ENCODE measurements around the gene AKAP11.

AKAP11 gene

GRCh38 chr13:42328672-42329071 is 56.7 kb downstream of the AKAP11 start:
- H3K4me3 Mint-ChIP-seq = no peak overlapping the region
- peaks cover 10% of the 10 kb centered on the region for H3K4me1 Mint-ChIP-seq
- no peaks in the 10 kb centered on the region for H3K9me3 Mint-ChIP-seq
- DNase-seq = no peak
- no peak overlapping the region for H3K27ac Mint-ChIP-seq
- H3K27me3 Mint-ChIP-seq (ENCODE audit: low read depth, poor library complexity) = peaks cover 7% of the 10 kb centered on the region
- TF ChIP-seq, protein P1, sequence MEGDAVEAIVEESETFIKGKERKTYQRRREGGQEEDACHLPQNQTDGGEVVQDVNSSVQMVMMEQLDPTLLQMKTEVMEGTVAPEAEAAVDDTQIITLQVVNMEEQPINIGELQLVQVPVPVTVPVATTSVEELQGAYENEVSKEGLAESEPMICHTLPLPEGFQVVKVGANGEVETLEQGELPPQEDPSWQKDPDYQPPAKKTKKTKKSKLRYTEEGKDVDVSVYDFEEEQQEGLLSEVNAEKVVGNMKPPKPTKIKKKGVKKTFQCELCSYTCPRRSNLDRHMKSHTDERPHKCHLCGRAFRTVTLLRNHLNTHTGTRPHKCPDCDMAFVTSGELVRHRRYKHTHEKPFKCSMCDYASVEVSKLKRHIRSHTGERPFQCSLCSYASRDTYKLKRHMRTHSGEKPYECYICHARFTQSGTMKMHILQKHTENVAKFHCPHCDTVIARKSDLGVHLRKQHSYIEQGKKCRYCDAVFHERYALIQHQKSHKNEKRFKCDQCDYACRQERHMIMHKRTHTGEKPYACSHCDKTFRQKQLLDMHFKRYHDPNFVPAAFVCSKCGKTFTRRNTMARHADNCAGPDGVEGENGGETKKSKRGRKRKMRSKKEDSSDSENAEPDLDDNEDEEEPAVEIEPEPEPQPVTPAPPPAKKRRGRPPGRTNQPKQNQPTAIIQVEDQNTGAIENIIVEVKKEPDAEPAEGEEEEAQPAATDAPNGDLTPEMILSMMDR (IDR thresholded peaks at IDR 0.05) = no peak
- no peaks in the 10 kb centered on the region for H3K36me3 Mint-ChIP-seq (ENCODE audit: low read depth)

GRCh38 chr13:42329239-42329638 is 57.3 kb downstream of the AKAP11 start:
- no peak for DNase-seq
- H3K9me3 Mint-ChIP-seq = no peaks in the 10 kb centered on the region
- TF ChIP-seq, protein P1 (IDR thresholded peaks at IDR 0.05) = no peak
- no peak overlapping the region for H3K4me3 Mint-ChIP-seq
- H3K27ac Mint-ChIP-seq = no peak overlapping the region
- H3K27me3 Mint-ChIP-seq (ENCODE audit: low read depth, poor library complexity) = peaks cover 7% of the 10 kb centered on the region
- peaks cover 5% of the 10 kb centered on the region for H3K4me1 Mint-ChIP-seq
- no peaks in the 10 kb centered on the region for H3K36me3 Mint-ChIP-seq (ENCODE audit: low read depth)

DNA sequence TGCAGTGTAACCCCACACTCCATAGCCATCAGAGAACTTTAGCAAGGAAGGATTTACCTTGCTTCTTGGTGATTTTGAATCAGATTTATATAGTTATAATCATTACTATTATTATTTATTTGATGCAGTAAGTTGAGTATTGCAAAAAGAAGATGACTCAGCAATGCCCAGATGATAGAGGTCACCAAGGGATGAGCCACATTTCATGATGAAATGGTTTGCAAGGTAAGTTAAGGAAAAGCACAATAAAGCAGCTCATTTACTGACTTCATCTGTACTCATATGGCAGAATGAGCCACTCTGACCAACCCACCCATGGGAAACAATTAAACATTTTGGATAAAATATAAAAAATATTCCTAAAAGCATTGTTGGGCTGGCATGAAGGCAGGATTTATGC is 59.1 kb downstream of the AKAP11 start:
- Mint-ChIP-seq H3K4me1 (peaks cover 10% of the 10 kb centered on the region), H3K36me3 (ENCODE audit: low read depth) (no peaks in the 10 kb centered on the region), H3K27ac (no peak overlapping the region), H3K9me3 (no peaks in the 10 kb centered on the region), H3K4me3 (no peak overlapping the region), H3K27me3 (ENCODE audit: low read depth, poor library complexity) (peaks cover 7% of the 10 kb centered on the region)
- no peak for DNase-seq
- TF ChIP-seq, protein P1 (IDR thresholded peaks at IDR 0.05) = no peak

- Mint-ChIP-seq H3K36me3 (ENCODE audit: low read depth) (no peaks in the 10 kb centered on the region), H3K4me1 (peaks cover 7% of the 10 kb centered on the region), H3K9me3 (no peaks in the 10 kb centered on the region), H3K4me3 (no peak overlapping the region), H3K27ac (peak overlapping the region; percentile 38), H3K27me3 (ENCODE audit: low read depth, poor library complexity) (peaks cover 10% of the 10 kb centered on the region)
- TF ChIP-seq, protein P1 (IDR thresholded peaks at IDR 0.05) = peak; percentile 39
- no peak for DNase-seq
Observed at GRCh38 chr13:42333613-42334328, 61.8 kb downstream of the AKAP11 start.

GRCh38 chr13:42334329-42334706 is 62.4 kb downstream of the AKAP11 start:
- DNase-seq = no peak
- Mint-ChIP-seq H3K27me3 (ENCODE audit: low read depth, poor library complexity) (peaks cover 10% of the 10 kb centered on the region), H3K4me1 (peaks cover 7% of the 10 kb centered on the region), H3K9me3 (no peaks in the 10 kb centered on the region), H3K4me3 (no peak overlapping the region), H3K27ac (no peak overlapping the region), H3K36me3 (ENCODE audit: low read depth) (no peaks in the 10 kb centered on the region)
- TF ChIP-seq, protein P1 (IDR thresholded peaks at IDR 0.05) = no peak

All from nephron progenitor cell (in vitro differentiated cells).